Measurements from ENCODE around the gene BTN2A1. TPM values are rescaled to one million over a fixed set of nuclear protein-coding genes. Genes with fewer than 3 reads are reported as not detected.

The BTN2A1 gene
- total RNA-seq, 4 donors from 2014 or later, result 17.9 to 22.9 (median 21.4) TPM

DNA sequence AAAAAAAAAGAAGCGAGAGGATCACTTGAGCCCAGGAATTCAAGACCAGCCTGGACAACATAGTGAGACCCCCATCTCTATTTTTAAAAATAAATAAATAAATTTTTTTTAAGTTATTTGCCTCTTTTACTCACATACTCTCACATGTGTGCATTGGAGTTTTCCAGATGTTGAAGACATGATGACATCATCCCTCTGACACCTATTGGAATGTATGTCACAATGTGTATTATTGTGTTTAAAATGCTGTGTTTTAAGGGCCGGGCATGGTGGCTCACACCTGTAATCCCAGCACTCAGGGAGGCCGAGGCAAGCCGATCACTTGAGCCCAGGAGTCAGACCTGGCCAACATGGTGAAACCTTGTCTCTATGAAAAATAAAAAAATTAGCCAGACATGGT, 24.6 kb downstream of the BTN2A1 start:
- Histone ChIP-seq H3K4me3 (no peak overlapping the region), H3K27ac (replicated peaks in 1 of 4) (no peak overlapping the region), H3K36me3 (no peaks in the 10 kb centered on the region), H3K9me3 (no peaks in the 10 kb centered on the region), H3K4me1 (no peaks in the 10 kb centered on the region), H3K27me3 (no peaks in the 10 kb centered on the region)
- DNase-seq (ENCODE audit: extremely low spot score), result no peak
- intact Hi-C loops (cut with DNase I), result no loop called here
- TF ChIP-seq POLR2A (IDR thresholded peaks at IDR 0.05; ENCODE audit: low read depth) (no peak), EP300 (IDR thresholded peaks at IDR 0.05) (no peak), POLR2AphosphoS5 (IDR thresholded peaks at IDR 0.05) (no peak)
- 91% methylated on average over 4 of the region's 4 CpGs for whole genome bisulfite sequencing

DNA sequence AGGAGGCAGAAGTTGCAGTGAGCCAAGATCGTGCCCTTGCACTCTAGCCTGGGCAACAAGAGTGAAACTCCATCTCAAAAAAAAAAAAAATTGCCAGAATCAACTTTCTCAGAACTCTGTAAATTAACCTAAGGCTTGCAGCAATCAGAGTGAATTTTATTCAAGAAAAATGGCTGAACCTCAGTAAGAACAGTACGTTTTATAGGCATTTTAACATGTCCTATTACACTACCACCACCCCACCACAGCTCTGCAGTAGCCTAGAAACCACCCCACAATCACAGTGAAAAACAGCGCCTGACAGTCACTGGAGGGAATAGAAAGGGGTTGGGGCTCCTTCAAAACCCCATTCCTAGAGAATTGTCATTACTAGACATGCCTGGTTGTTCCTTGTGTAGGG, 26.0 kb downstream of the BTN2A1 start:
- TF ChIP-seq EP300 (IDR thresholded peaks at IDR 0.05), result no peak
- TF ChIP-seq, protein P1, sequence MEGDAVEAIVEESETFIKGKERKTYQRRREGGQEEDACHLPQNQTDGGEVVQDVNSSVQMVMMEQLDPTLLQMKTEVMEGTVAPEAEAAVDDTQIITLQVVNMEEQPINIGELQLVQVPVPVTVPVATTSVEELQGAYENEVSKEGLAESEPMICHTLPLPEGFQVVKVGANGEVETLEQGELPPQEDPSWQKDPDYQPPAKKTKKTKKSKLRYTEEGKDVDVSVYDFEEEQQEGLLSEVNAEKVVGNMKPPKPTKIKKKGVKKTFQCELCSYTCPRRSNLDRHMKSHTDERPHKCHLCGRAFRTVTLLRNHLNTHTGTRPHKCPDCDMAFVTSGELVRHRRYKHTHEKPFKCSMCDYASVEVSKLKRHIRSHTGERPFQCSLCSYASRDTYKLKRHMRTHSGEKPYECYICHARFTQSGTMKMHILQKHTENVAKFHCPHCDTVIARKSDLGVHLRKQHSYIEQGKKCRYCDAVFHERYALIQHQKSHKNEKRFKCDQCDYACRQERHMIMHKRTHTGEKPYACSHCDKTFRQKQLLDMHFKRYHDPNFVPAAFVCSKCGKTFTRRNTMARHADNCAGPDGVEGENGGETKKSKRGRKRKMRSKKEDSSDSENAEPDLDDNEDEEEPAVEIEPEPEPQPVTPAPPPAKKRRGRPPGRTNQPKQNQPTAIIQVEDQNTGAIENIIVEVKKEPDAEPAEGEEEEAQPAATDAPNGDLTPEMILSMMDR (IDR thresholded peaks at IDR 0.05), result no peak
- TF ChIP-seq POLR2AphosphoS5 (IDR thresholded peaks at IDR 0.05), result no peak
- no peak for TF ChIP-seq POLR2A (IDR thresholded peaks at IDR 0.05; ENCODE audit: low read depth)
- no peak for DNase-seq (ENCODE audit: extremely low spot score)
- WGBS, result 89% methylated on average over 3 of the region's 3 CpGs
- no peaks in the 10 kb centered on the region for H3K27me3 ChIP-seq
- H3K9me3 ChIP-seq, result no peaks in the 10 kb centered on the region
- H3K4me3 ChIP-seq, result no peak overlapping the region
- H3K4me1 ChIP-seq, result no peaks in the 10 kb centered on the region
- intact Hi-C loops (cut with DNase I), result no loop called here
- H3K36me3 ChIP-seq, result no peaks in the 10 kb centered on the region
- no peak overlapping the region for H3K27ac ChIP-seq (replicated peaks in 1 of 4)

DNA sequence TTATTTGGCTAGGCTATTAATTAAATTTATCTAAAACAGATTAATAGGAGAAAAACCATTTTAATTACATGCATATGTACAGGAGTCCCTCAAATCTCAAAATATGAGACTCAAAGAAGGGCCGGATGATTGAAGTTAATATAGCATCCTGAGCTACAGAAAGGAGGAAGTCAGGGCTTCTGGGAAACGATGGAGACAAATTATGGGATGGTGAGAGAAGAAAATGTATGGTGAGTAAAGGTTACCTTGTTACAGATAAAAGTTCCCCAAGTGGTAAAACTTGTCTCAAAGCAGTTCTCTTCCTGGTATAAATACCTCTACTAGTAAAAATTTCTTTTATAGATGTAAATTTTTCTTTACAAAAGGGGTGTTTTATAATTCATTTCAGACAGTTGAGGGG, 26.4 kb downstream of the BTN2A1 start:
- WGBS, result 76% methylated on average over 2 of the region's 2 CpGs
- no peak for DNase-seq (ENCODE audit: extremely low spot score)
- Histone ChIP-seq H3K9me3 (no peaks in the 10 kb centered on the region), H3K27me3 (no peaks in the 10 kb centered on the region), H3K27ac (replicated peaks in 1 of 4) (no peak overlapping the region), H3K36me3 (no peaks in the 10 kb centered on the region), H3K4me3 (no peak overlapping the region), H3K4me1 (no peaks in the 10 kb centered on the region)
- TF ChIP-seq, protein P1 (IDR thresholded peaks at IDR 0.05), result no peak
- no peak for TF ChIP-seq EP300 (IDR thresholded peaks at IDR 0.05)
- TF ChIP-seq POLR2A (IDR thresholded peaks at IDR 0.05; ENCODE audit: low read depth), result no peak
- no peak for TF ChIP-seq POLR2AphosphoS5 (IDR thresholded peaks at IDR 0.05)
- intact Hi-C loops (cut with DNase I), result no loop called here

DNA sequence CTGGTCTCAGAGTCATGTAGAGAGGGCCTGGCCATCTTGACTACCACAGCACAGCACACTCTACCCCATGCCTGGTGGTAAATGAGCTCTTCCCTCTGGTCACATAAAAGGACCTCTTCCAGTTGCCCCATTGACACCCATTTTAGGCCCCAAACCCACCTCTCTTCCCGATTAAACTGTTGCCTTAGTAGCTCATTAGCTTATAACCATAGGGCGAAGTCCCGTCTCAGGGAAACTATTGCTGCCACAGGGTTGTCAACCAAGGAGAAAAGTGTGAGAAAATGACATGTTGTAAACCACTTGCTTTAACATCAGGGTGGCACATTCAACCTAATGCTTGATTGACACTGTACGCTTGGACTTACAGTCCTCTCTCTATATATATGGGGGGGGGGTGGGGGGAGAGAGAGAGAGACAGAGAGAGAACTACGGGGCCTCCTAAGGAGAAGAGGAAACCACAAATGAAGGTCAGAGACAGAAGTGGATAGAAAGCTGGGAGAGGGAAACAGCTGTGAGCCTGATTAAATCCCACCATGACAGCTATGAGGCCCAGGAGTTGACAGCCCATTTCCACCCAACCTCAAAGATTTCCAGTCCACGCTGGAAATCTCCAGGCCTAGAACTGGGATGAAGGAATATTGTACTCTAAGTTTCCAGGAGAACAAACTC, 27.5 kb downstream of the BTN2A1 start:
- no peak for DNase-seq (ENCODE audit: extremely low spot score)
- H3K9me3 ChIP-seq, result no peaks in the 10 kb centered on the region
- intact Hi-C loops (cut with DNase I), result no loop called here
- WGBS, result 85% methylated on average over 6 of the region's 6 CpGs
- no peak overlapping the region for H3K4me3 ChIP-seq
- no peaks in the 10 kb centered on the region for H3K27me3 ChIP-seq
- no peaks in the 10 kb centered on the region for H3K36me3 ChIP-seq
- TF ChIP-seq POLR2A (IDR thresholded peaks at IDR 0.05; ENCODE audit: low read depth), result no peak
- TF ChIP-seq EP300 (IDR thresholded peaks at IDR 0.05), result no peak
- no peak for TF ChIP-seq POLR2AphosphoS5 (IDR thresholded peaks at IDR 0.05)
- TF ChIP-seq, protein P1 (IDR thresholded peaks at IDR 0.05), result no peak
- no peaks in the 10 kb centered on the region for H3K4me1 ChIP-seq
- H3K27ac ChIP-seq (replicated peaks in 1 of 4), result no peak overlapping the region

DNA sequence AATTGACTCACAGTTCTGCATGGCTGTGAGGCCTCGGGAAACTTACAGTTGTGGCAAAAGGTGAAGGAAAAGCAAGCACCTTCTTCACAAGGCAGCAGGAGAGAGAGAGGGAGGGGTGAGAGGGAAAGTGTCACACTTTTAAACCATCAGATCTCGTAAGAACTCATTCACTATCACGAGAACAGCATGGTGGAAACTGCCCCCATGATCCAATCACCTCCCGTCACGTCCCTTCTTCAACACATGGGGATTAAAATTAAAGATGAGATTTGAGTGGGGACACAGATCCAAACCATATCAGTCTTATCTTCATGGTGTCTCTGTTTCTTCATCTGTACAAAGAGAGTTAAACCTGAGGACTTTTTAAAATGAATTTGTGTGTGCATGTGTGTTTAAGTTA, 28.6 kb downstream of the BTN2A1 start:
- Histone ChIP-seq H3K27me3 (no peaks in the 10 kb centered on the region), H3K4me3 (no peak overlapping the region), H3K9me3 (no peaks in the 10 kb centered on the region), H3K36me3 (no peaks in the 10 kb centered on the region), H3K4me1 (no peaks in the 10 kb centered on the region), H3K27ac (replicated peaks in 1 of 4) (no peak overlapping the region)
- TF ChIP-seq EP300 (IDR thresholded peaks at IDR 0.05), result no peak
- TF ChIP-seq, protein P1 (IDR thresholded peaks at IDR 0.05), result no peak
- no peak for TF ChIP-seq POLR2AphosphoS5 (IDR thresholded peaks at IDR 0.05)
- TF ChIP-seq POLR2A (IDR thresholded peaks at IDR 0.05; ENCODE audit: low read depth), result no peak
- WGBS, result 84% methylated on average over 5 of the region's 5 CpGs
- intact Hi-C loops (cut with DNase I), result no loop called here
- DNase-seq (ENCODE audit: extremely low spot score), result no peak
